ENCODE data around the gene CDS1. TPM values are rescaled to one million over a fixed set of nuclear protein-coding genes. Genes with fewer than 3 reads are reported as not detected.
"Not testable (repeated sequence)": the region's sequence is repeated elsewhere in the genome, so short reads cannot be mapped to it uniquely, and the experiment has no call there.

Gene CDS1
- polyA plus RNA-seq (2013, experiment 1 of 2; ENCODE audit: insufficient read length) = 0.07 TPM
- 0.20 TPM for polyA plus RNA-seq (2013, experiment 2 of 2; ENCODE audit: insufficient read length)

DNA sequence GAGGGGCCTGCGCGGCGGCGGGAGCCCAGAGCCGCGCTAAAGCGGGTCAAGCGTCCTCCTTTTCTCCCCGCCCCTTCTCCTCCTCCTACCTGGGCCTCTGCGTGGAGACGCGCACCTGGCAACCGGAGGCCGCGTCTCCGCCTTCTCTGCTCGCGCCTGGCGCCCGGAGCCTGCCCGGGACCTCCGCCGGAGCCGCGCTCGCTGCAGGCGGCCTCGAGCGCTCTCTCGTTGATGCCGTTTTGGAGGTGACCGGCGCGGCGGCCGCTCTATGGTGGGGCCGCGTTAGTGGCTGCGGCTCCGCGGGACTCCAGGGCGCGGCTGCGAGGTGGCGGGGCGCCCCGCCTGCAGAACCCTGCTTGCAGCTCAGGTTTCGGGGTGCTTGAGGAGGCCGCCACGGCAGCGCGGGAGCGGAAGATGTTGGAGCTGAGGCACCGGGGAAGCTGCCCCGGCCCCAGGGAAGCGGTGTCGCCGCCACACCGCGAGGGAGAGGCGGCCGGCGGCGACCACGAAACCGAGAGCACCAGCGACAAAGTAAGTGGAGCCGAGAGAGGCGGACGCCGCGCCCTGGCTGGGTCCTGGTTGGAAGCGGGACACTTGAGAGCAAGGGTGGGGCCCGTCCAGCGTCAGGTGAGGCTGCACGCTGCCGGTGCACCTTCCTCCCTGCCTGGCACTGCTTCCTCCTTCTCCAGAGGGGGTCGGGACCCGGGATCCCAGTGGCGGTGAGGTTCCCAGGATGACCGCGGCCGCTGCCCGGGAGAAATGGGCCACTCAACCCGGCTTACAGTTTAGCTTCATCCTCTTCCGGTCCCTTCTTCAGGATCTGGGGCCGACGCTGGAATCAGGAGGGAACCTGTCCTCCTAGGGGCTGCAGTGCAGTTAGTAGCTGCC, at the start of gene CDS1:
Gene CDS1, plus strand, starts transcription at position 140 of the 888 bp plus-strand sequence. Its CDS starts 275 bp downstream, at position 415.
- no peak for DNase-seq

- DNase-seq = no peak
Measured at GRCh38 chr4:84535901-84536300, 47.0 kb upstream of the CDS1 start.

GRCh38 chr4:84545093-84545492, 37.8 kb upstream of the CDS1 start:
- DNase-seq = no peak

DNA sequence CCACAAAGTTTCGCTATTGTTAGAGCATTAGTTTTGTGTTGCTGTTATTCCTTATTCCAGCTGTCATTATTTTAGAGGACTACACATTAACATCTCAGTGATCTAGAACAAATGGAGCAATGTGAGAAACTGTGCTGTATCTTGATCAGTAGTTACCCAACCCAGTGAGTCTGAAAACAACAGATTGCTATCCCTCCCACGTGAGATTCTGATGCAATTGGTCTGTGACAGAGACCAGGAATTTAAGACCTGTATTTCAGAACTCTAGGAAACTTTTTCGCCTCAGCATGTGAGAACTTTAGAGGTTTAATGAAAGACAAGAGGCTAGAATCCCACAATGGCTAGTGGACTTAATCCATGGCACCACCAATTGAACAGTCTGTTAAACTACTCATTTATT, 35.7 kb upstream of the CDS1 start:
- DNase-seq = no peak

DNA sequence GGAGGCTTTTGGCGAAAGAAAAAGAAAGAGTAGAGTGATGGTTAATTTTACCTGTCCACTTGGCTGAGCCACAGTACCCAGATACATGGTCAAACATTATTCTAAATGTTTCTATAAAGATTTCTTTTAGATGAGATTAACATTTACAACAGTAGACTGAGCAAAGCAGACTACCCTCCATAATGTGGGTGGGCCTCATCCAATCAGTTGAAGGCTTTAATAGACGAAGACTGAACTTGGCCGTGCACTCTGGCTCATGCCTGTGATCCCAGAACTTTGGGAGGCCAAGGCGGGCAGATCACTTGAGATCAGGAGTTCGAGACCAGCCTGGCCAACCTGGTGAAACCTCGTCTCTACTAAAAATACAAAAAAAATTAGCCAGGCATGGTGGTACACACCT, 33.7 kb upstream of the CDS1 start:
- DNase-seq = not testable (repeated sequence)

DNA sequence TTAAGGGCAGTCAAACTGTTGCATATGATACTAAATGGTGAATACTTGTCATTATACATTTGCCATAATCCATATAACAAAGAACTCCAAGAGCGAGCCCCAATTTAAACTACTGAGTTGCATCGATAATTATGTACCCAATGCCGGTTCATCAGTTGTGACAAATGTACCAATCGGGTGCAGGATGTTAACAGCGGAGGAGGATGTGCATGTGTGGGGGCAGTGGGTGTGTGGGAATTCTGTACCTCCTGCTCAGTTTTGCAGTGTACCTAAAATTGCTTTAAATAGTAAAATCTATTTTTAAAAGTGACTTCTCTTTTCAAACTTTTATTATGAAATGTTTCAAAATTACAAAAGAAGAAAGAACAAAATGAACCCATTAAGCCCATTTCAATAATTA, 20.8 kb upstream of the CDS1 start:
- DNase-seq = no peak

DNA sequence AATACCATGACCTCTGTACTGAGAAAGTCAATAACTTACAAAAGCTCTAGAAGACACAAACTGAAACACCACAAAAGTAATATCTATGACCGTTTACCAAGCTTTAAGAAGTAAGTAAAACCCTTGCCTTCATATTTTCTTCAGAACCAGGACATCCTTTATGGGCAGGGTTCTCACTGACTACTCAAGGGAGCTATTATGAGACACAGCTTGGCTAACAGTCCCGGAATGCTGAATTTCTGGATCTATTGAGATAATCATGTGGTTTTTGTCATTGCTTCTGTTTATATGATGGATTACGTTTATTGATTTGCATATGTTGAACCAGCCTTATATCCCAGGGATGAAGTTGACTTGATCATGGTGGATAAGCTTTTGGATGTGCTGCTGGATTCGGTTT, 19.9 kb upstream of the CDS1 start:
- no peak for DNase-seq

DNA sequence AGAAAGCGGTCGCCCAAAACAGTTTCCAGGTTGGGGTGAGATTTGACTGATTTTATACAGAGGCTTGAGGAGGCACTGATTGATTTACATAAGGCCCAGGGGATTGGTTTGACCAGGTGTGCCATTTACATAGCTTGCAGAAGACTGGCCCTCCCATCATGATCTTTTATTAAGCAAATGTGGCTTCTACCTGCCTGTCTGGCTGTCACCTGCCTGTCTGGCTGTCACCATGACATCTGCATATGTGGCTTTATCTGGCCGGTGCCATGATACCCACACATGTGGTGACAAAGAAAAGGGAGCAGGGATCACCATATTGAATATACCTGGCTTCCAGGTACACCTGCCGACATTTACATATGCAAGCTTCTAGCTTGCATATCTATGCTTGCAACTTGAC, 17.0 kb upstream of the CDS1 start:
- no peak for DNase-seq

- peak; percentile 11 for DNase-seq
Measured at GRCh38 chr4:84568496-84568895, 14.4 kb upstream of the CDS1 start.

GRCh38 chr4:84569009-84569408, 13.9 kb upstream of the CDS1 start:
- DNase-seq = no peak

GRCh38 chr4:84573385-84574068, 9.4 kb upstream of the CDS1 start:
- no peak for DNase-seq

GRCh38 chr4:84574069-84574720, 8.7 kb upstream of the CDS1 start:
- DNase-seq = no peak

DNA sequence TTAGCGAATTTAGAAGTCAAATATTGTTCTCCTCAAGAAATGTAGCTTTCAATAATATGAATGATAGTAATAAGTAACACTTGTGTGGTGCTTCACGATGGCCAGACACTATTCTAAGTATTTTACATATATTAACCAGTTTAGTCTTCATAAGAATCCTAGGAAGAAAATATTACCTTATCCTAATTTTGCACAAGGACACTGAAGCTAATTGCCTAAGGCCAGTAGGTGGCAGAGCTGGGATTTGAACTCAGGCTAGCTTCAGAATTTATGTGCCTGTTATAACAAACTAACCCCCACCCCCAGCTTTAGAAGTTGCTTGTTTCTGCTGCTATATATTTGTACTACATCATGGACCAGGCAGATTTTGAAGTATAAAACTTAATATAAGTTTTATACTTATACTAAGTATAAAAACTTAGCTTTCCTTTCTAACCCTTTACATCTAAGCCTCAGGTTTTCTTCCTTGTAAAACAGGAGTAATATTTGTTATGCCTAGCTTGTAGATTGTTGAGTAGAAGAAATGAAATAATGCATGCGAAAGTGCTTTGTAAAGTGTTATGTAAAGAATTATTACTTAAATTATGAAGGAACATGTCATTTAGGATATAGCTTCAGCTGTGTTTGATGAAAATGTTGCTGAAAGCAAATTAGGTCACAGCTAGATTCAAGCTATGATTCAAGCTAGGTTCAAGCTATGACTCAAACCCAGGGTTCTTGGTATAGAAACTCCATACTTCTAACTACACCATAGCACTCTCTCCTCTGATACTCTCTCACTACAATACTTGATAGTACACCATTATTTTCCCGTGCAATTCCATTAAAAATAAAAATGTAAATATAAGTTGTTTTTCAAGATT, 4.2 kb upstream of the CDS1 start:
- DNase-seq = peak; percentile 54

- DNase-seq = no peak
Measured at GRCh38 chr4:84579403-84579776, 3.5 kb upstream of the CDS1 start.

DNA sequence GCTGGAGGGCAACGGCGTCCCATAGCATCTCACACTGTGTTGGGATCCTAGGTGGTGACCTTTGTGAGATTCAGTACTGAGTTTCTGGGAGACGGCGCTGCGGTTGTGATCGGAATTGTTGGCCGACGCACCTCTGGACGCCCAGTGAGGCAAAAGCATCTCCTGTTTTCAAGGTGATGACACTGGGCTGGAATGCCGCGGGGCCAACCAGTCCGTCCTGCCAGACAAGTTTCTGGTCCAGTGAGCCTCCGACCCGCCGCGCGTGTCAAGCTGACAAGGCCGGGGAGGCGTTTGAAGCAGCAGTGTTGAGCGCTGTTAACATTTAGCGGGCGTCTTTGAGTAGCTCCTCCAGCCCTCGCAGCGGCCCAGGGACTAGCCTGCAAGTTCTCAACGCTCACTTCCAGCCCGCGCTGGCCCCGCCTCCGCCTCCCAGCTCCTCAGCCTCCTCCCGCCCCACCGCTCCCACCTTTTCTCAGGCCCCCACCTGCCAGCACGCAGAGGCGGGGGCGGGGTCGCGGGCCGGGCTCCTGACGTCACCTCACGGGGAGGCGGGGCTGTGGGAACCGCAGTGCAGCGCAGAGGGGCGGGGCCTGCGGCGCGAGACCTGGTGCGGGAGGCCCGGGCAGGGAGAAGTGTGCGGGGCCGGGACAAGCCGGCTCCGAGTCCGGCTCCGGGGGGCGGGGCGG, 482 bp upstream of the CDS1 start:
- DNase-seq = peak; percentile 31

DNA sequence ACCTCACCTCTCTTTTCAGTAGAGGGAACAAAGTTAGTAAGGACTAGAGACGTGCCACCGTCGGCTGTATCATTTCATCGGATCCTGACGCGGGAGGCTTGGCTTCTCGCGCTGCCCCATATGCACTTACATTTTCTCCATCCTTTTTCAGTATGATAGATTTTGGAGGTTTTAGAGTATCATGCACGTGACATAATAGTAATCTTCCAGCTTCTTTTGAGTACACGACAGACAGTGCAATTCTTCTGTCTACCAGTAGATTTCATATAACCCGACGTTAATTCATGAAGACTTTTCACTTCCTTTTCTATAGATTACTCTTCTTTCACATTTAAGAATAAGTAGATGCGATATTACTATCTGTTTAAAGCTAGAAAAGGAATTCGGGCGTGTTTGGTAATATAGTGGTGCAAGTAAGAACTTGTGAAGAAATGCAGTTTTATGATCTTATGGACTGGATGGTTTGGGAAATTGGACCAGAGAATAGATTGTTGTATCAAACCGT, 1.0 kb downstream of the CDS1 start:
- DNase-seq = no peak

GRCh38 chr4:84585251-84585650, 2.3 kb downstream of the CDS1 start:
- no peak for DNase-seq

GRCh38 chr4:84594724-84595123, 11.8 kb downstream of the CDS1 start:
- no peak for DNase-seq

GRCh38 chr4:84596826-84597225, 13.9 kb downstream of the CDS1 start:
- DNase-seq = no peak

DNA sequence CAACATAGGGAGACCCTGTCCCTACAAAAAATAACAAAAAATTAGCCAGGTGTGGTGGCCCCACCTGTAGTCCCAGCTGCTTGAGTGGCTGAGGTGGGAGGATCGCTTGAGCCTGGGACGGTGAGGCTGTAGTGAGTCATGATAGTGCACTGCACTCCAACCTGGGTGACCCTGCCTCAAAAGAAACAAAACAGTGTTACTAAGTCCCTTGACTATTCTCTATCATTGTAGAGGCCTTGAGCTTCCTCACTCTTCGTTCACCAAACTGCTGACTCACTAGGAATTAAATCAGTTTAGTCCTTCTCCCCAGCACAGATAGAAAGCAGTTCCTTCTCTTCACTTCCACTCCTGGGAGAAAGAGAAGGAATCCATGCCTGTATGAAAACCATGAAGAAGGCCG, 14.5 kb downstream of the CDS1 start:
- DNase-seq = no peak

GRCh38 chr4:84606645-84607044, 23.7 kb downstream of the CDS1 start:
- DNase-seq = no peak

- no peak for DNase-seq
Measured at GRCh38 chr4:84611531-84611930, 28.6 kb downstream of the CDS1 start.
